Spleen (tissue), 7 donors: ENCODE data around the gene GAS6.

ENCODE experiments used
- CTCF ChIP-seq, 11 experiments: fragments of 200-600 bp in 7 of 11; fragments of 450-650 bp in 4 of 11; sonication (generic) in 4 of 11; IDR thresholded peaks in 8 of 11; conservative IDR thresholded peaks in 3 of 11; 1 replicate in 7 of 11; 2 replicates in 4 of 11; pipeline versions ENCODE4 v1.4.0 to v1.8.0; 2016 to 2021; ENCODE audit warnings: antibody characterized with exemption in 11 of 11, inconsistent platforms in 4 of 11, mild to moderate bottlenecking in 1 of 11
- POLR2AphosphoS5 ChIP-seq, 3 donors: sonication (generic); formaldehyde crosslinking; IDR thresholded peaks; one replicate each; pipeline ENCODE4 v1.5.1; 2017; ENCODE audit warnings: antibody characterized with exemption in 3 of 3
- donor health status: DM: no; HTN: no; CAD: no; lungs with moderate emphysema.
- donor health status: DM: no; HTN: no; CAD: no.
- donor health status: DM: no; HTN: no; CAD: no.

GRCh38 chr13:113869263-113869662 is 5.4 kb upstream of the GAS6 start:
- TF ChIP-seq POLR2AphosphoS5 (IDR thresholded peaks at IDR 0.05) = no peak
- TF ChIP-seq CTCF (IDR thresholded peaks at IDR 0.05 in 8 of 11, conservative IDR thresholded peaks at IDR 0.05 in 3 of 11) = no peak
